HCEC 1CT (cell line): ENCODE measurements around the gene CCDC34.
"Not testable (repeated sequence)": the region's sequence is repeated elsewhere in the genome, so short reads cannot be mapped to it uniquely, and the experiment has no call there.

ENCODE experiments used
- DNase-seq: peaks from one replicate; pipeline ENCODE4 v3.0.0-alpha.2; 2017

Gene CCDC34

DNA sequence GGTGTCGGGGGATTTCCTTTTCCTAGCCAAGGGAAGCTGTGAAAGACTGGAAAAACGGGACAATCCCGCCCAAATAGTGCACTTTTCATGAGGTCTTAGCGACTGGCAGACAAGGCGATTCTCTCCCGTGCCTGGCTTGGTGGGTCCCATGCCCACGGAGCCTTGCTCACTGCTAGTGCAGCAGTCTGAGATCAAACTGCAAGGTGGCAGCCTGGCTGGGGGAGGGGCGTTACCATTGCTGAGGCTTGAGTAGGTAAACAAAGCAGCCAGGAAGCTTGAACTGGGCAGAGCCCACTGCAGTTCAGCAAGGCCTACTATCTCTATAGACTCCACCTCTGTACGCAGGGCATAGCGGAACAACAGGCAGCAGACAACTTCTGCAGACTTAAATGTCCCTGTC lies 41.7 kb downstream of the CCDC34 start:
- DNase-seq, result not testable (repeated sequence)

DNA sequence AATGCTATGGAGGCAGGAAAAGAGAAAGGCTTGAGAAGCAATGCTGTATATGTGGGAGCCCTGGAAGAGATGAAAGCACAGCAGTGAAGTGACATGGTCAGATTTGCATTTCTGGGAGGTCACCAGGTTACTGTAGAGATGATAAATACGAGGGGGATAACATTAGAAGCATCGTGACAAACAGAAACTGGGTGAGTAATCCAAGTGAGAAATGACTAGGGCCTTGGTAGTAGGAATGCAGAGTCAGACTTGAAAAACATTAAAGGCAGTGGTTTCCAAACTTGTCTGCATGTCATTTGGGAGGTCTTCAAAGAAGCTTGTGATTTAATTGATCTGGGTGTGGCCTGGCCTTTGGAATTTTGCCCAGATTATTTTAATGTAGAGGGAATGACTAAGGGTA lies 43.9 kb downstream of the CCDC34 start:
- DNase-seq, result peak; percentile 66

DNA sequence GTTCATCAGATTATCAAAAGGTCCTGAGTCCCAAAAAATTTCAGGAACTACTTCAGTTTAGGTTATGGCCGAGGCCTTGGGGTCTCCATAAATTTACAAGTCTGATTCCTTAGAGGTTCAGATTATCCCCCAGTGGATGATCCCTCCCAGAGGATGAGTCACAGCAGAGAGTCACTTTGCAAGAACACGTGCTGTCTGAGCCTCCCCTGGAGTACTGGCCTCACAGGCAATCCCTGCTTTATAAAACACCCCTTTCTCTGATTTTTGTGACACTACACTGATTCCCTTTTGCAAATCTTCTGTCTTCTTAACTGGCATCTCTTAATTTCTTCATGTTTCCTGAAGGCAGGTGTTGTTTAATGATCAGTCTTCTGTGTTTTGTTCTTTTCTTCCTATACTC lies 45.3 kb downstream of the CCDC34 start:
- peak; percentile 66 for DNase-seq

DNA sequence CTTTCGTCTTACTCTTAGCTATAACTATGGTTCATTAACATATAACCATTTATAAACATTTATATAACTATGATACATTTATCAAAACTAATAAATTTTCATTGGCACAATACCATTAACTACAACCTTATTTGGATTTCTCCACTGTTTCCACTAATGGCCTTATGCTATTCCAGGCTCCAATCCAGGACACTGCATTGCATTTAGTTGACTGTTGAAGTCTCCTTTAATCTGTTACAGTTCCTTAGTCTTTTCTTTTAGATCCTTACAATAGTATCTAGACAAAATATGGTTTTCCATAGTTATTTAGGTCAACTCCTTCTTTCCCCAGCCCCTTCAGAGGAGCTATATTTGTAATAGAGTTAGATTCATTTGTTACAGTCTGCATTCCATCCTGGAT lies 47.2 kb downstream of the CCDC34 start:
- DNase-seq, result no peak

DNA sequence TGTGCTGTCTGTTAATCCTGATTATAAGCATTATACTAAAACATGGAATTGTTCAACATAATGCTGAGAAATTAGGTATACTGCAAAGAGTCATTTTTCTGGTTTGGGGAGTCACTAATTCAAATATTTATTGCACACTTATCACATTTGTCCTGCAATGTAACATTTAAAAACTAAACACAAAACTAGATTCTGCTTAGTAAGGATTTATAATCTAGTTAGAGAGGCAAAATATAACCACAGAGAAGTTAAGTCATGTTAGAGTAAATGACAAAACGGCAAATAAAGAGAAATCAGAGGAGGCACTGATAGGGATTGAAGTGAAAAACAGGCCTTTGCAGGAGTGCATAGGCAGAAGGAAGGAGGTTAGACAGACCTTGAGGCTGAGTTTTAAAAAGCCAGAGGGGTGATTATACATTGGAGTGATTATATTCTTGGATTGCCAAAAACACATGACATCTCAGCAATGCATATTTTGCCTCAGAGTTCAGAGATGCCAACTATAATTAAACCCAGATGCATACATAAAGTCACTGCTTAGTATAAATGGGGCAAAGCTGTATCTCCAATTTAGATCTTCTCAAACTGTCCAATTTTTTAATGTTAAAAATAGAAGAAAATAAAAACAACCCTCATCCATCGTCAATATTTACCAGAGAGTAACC lies 49.7 kb downstream of the CCDC34 start:
- no peak for DNase-seq

DNA sequence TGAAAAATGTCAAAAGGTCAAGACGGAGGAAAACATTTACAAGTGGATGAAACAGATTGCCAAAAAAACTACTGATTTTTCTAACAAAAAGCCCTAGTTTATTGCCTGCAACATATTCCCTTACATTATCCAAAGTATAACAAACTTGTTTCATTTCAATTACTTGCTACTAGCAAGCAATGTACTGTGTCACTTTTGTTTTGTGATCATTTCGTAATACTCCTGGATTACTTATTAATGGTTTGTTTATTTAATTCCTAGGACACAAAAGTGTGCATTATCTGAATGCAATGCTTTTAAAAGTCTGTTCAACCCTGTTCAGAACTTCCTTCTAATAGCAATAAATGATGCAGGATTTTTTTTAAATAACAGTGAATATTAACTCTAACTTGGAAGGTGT lies 50.9 kb downstream of the CCDC34 start:
- DNase-seq, result no peak

DNA sequence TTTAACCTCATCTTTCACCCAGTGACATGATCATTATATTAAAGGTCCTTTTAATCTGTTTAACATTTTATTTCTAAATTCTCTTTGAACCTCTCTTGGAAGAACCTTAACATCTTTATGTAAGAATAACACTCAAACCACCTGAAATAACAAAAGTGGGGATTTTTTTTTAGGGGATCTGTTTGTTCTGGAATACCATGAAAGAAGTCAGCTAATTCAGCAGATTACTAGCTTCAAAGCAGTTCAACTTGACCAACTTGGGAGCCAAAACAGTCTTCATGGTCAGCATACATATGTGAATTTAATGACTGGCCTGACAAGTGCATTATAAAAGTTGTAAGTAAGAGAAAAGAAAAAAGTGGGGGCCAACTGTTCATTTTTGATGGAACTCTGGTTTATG lies 52.3 kb downstream of the CCDC34 start:
- DNase-seq, result no peak

DNA sequence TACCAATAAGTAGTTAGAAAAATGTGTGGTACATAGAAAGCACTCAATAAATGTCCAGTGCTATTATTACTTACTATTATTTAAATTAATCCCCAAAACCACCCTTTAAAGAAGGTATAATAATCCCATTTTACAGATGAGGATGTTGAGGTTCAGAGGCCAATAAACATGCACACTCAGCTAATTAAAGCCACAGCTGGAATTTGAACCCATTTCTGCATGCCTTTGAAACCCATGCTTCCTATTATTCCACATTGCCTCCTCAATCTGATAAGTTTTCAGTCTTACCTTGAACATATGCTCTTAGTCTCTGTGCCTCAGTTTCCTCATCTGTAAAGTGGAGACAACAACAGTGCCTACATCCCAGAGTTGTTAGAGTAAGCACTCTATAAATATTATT lies 52.8 kb downstream of the CCDC34 start:
- DNase-seq, result no peak

DNA sequence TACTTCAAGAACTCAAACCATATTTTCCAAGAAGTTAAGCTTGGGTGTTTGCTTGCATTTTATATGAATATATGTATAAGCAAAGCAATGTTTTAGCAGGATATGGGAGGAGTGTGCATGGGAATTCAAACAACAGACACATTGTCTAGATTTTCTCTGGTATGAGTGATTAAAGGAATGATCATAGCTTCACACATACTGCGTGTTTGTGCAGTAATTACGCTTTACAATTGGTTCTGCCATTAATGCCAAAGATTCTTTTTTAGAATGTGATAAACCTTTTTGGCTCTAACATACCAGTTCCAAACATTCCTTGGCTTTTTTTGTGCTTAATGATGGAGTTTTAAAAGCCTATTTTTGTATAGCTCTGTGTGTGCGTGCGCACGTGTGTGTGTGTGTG lies 54.0 kb downstream of the CCDC34 start:
- DNase-seq, result no peak

DNA sequence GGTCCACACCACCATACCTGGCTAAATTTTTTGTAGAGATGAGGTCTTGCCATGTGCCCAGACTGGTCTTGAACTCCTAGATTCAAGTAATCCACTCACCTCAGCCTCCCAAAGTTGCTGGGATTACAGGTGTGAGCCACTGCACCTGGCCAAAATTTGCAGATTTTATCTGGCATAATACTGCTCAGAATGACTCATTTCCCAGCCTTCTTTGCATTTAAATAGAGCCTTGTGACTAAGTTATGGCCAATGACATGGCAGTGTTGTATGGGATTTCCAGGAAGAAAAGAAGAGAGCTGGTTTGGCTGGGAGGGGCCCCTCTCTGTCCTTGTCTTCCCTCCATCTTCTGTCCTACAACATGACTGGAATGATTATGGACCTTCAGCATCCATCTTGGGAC lies 55.8 kb downstream of the CCDC34 start:
- DNase-seq, result no peak

DNA sequence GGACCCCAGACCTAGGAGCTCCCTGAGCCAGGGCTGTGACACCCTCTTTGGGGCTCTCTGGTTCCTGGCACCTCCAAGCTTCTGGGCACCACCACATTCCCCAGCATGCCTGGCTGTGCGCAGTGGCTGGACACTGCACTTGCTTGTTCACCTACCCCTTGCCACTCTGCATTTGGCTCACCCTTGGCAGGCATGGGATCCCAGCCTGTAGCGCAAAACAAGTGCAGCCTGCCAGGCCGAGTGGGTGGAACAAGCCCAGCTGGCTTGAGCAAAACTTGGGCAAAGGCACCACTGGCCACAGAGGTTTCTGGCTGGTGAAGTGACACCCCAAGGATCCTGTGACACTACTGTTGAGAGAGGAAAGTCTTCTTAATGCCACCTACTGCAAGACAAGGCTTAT lies 57.3 kb downstream of the CCDC34 start:
- DNase-seq, result no peak

DNA sequence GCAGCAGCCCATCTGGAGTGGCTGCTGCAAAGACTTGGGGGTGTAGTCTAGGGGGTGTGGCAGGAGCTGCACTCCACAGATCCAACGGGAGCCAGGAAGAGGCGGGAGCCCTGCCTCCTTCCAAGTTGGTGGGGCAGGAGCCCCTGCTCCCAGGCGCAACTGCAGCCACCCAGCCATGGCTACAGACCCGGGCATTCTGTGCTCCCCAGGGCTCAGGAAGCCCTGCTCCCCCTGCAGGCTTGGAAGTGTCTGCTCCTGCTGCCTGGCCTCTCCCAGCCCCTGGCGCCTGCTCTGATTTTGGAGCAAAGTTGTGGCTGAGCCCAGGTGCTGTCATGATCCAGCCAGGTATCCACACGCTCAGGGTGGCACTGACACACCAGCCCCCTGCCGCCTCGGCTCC lies 58.5 kb downstream of the CCDC34 start:
- no peak for DNase-seq

DNA sequence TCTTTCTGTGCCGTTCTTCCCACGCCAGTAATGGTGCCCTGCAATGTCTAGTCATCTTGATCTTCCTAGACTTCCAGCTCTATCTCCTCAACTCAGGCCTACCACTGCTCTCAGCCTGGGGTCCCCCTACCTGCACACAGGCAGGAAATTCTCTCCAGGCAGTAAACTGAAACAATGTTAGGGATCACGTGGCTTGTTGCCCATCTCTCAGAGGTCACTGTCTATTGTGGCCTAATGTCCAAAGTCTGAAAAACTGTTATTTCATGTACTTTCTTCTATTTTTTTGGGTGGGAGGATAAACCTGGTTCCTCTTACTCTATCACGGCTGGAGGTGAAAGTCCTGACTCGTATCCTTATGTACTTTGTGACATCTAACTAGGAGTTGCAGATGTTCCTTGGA lies 59.1 kb downstream of the CCDC34 start:
- no peak for DNase-seq

DNA sequence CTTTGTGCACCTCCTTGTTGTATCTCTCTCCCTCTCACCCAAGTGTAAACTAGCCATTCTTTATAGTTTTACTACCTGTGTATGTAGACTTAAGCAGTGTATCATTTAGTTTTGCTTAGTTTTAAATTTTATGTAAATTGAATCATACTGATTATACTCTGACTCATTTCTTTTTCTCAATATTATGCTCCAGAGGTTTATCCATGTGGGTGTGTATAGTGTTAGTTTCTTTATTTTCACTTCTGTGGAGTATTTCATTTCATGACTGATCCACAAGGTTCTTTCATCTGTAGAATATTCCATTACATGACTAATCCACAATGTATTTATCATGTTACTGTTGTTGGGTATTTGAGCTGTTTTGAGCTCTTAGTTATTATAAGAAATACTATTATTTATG lies 62.0 kb downstream of the CCDC34 start:
- DNase-seq, result peak; percentile 33

DNA sequence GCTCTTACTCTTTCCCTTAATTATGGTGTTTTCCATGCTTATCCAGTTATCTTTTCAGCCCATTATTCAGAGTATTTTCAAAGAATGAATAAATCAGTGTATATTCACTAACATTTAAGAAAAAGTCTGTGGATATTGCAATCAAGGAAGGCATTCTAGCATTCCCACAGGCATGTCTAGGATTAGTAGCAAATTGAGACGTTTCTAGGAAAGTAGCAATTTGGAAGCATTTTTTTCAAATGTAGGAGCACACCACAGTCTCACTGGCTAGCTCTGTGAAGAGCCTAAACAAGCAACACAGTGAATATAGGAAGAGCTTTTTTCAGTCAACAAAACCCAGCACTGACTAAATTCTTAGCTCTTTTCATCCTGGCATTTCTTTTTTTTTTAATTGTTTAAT lies 65.4 kb downstream of the CCDC34 start:
- no peak for DNase-seq

DNA sequence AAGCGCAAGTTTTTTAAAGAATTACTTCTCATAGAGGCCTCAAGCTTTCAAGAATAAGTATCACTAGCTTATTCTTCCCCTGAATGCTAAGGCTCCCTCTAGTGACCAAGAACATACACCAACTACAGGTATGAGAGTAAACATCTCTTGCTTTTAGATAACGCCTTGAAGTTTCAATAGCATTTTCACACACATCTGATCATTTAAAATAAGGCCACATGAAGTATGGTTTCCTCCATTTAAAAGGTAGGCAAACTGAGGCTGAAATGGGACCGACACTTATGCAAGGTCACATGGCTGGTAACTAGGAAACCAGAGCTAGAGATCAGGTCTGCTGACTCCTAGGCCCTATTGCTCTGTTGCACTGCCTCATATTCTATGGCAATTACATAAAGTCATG lies 66.5 kb downstream of the CCDC34 start:
- DNase-seq, result peak; percentile 68

DNA sequence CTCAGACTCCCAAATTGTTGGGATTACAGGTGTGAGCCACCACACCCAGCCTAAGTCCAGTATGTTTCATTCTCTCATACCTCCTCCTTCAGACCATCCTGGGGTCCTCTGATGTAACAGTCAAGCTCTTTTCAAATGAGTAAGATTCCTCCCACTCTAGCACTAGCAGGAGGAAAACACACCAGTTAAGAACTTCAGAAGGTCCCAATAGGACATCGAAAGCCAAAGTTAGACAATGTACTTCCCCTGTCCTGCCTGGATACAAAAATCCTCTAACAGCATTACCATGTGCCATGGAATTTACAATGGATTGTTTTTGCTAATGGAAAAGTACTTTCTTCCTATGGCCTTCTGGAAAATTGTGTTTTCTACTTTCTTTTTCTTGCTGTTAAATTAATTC lies 67.1 kb downstream of the CCDC34 start:
- DNase-seq, result no peak

DNA sequence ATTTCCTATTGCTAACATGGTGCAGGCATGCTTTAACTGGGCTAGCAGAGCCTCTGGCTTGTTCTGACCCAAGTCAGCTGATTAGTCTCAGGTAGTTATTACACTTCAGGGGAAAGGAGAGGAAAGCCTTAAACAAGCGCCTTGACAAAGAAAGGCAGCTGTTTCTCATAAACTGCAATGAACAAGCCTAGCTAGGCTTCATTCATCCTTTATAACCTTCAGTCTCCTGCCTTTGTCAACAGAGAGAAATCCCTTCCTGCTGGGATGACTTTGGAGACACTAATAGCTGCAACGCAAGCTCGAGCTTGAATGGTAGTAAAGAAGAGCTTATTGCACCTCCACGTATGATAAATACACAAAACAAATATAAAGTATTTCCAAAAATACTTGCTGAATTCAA lies 68.4 kb downstream of the CCDC34 start:
- no peak for DNase-seq

DNA sequence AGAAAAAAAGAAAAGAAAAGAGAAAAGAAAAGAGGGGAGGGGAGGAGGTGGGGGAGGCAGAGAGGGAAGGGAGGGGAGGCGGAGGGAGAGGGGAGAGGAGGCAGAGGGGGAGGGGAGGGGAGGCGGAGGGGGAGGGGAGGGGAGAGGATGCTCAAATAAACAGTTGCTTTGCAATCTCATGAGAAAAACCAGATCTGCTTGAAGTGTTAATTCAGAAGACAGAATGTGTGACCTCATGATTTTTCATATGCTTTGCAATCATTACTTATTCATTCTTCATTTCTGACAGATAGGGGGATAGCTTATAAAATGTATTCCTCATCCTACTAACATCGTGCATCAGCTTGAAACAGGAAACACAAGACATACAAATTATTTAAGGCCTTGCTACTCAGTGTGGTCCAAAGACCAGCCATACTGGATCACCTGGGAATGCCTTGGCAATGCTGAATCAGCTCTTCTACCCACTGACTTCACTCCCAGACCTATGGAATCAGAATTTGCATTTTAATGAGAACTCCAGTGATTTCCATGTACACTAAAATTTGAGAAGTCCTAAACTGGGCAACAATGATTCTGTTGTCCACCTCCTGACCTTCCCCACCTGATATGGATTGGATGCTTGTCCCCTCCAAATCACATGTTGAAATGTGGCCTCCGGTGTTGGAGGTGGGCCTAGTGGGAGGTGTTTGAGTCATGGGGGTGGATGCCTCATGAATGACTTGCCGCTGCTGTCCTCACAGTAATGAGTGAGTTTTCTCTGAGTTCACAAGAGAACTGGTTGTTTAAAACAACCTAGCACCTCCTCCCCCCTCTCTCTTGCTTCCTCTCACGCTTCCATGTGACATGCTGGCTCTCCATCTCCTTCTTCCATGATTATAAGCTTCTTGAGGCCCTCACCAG lies 69.2 kb downstream of the CCDC34 start:
- DNase-seq, result peak; percentile 84

DNA sequence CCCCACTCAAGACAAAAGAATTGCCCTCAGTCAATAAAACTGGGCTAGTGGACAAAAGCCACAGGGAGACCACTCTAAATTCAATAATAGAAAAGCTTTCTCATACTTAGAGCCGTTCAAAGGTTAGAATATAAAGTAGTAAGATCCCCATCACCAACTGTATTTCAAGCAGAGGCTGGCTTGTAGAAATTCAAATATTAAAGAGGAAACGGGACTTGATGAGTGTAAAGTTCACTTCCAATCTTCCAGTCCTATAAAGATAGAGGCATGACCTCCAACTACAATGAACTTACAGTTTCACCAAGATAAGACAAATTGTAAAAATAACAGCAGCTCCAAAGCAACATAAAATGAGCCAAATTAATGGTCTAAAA lies 70.4 kb downstream of the CCDC34 start:
- DNase-seq, result no peak

DNA sequence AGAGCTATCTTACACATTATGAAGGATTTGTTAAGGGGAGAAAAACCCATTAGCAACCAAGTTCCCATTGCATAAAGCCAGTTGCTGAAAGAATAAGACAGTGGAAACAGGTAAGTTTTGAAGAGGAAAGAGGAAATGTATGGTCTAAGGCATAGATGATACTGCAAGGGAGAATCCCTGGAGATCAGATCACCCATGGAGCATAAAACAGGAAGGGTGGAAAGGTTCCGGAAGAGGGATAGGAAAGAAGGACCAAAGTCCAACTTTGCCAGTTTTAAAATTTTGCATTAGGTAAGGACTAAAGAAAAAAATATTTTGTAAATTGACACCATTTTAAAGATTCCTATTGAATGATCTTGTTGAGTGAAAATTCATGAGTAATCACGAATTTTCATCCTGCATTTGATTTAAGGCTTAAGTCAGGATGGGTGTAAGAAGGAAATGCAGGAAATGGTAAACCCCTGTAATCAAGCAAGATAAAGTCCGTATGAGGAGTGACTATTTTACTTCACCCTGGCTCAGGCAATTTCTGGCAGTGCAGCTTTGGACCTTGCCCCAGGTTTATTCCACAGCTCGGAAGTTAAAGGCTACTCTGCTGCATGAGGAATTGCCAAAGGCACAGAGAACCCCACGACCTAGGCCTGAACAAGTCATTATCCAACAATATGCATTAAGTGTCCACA lies 70.9 kb downstream of the CCDC34 start:
- peak; percentile 53 for DNase-seq

DNA sequence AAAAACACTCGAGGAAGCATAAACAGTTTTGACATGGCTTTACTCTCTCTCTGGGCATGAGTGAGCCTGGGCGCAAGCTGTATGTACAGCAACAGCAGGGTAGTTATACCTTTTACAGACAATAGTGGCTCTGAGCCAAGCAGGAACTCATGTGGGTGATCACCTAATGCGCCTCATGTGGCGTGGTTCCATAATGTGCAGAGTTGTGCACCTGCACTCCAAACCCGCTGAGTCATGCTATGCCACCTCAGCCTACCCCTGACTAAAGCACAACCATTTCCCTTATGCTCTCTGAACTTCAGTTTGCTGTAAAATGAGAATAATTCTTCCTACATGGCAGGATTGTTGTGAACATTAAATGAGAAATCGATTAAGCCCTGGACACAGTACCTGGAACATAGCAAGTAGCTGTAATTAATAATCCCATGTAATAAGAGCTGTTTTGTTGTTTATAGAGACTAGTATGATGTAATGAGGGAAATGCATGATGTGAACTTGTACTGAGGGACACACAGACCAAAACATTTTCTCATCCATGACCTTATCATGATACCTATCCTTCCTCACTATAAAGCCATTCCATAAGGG lies 71.6 kb downstream of the CCDC34 start:
- no peak for DNase-seq

DNA sequence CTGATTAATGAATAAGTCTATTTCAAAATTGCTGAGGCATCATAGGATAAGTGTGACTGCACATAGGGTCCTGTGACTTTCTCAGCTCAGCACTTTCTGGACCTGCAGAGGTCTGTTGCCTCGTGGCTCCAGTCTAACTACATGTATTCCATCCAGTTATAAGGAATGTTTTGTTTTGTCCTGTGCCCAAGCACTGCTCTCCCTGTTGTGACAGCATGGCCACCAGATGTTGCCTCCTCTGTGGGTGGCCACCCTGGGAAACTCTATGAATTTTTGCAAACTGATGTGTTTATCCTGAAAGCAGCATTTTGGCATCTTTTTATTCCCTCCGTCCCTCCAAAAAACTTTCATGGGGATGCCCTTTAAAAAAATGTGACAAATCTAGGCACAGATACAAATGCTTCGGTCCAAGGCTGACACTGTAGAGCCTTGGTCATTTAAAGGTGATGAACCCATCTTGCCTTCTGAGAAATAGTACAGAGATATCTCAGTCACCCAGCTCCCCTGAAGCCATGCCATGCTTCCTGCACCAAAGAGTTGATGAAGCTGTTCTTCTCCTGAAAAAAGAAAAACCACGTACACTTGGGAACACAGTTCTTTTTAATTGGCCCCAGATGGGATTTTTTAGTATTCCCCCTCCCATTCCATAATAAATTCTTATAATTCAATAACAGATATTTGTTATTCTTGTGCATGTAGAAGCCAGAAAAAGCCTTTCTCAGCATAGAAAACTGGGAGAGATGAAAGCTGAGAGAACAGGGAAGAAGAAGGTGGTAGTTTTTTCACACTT lies 72.6 kb downstream of the CCDC34 start:
- peak; percentile 20 for DNase-seq
